Smooth muscle cell (in vitro differentiated cells): ENCODE measurements around the gene ARHGAP44. TPM values are rescaled to one million over a fixed set of nuclear protein-coding genes. Genes with fewer than 3 reads are reported as not detected.

Experiments
- DNase-seq: peaks from one replicate; lab custom pipeline; 2025; ENCODE audit not compliant: unreplicated experiment; lab: John Stamatoyannopoulos, UW
- H2AFZ ChIP-seq: fragments of 200-600 bp; sonication (generic); 2 replicates; pipeline ENCODE4 v1.6.0; 2016; ENCODE audit warnings: antibody characterized with exemption, low read depth, mild to moderate bottlenecking
- H3F3A ChIP-seq: fragments of 200-600 bp; sonication (generic); 2 replicates; pipeline ENCODE4 v1.6.0; 2017; ENCODE audit warnings: antibody characterized with exemption, low read depth
- H3K27ac ChIP-seq: fragments of 200-600 bp; sonication (generic); 2 replicates; pipeline ENCODE4 v1.5.1; 2016; ENCODE audit warnings: low read depth, mild to moderate bottlenecking
- H3K27me3 ChIP-seq: fragments of 200-600 bp; sonication (generic); 2 replicates; pipeline ENCODE4 v1.6.1; 2016; ENCODE audit warnings: low read depth, mild to moderate bottlenecking
- H3K36me3 ChIP-seq: fragments of 200-600 bp; sonication (generic); 2 replicates; pipeline ENCODE4 v1.5.1; 2016; ENCODE audit warnings: low read depth
- H3K4me1 ChIP-seq: fragments of 200-600 bp; sonication (generic); 2 replicates; pipeline ENCODE4 v1.5.1; 2016; ENCODE audit warnings: low read depth
- H3K4me2 ChIP-seq: fragments of 200-600 bp; sonication (generic); 2 replicates; pipeline ENCODE4 v1.6.0; 2016; ENCODE audit warnings: mild to moderate bottlenecking
- H3K4me3 ChIP-seq: fragments of 200-600 bp; sonication (generic); 2 replicates; pipeline ENCODE4 v1.5.1; 2016; ENCODE audit warnings: mild to moderate bottlenecking
- H3K79me2 ChIP-seq: fragments of 200-600 bp; sonication (generic); 2 replicates; pipeline ENCODE4 v1.6.0; 2016; ENCODE audit warnings: low read depth, mild to moderate bottlenecking
- H3K9ac ChIP-seq: fragments of 200-600 bp; sonication (generic); 2 replicates; pipeline ENCODE4 v1.6.0; 2016; ENCODE audit warnings: low read depth
- H3K9me3 ChIP-seq: fragments of 200-600 bp; sonication (generic); replicated peaks from 2 replicates; pipeline ENCODE4 v1.5.1; 2016; ENCODE audit warnings: low read depth
- H4K20me1 ChIP-seq: fragments of 200-600 bp; sonication (generic); 2 replicates; pipeline ENCODE4 v1.6.0; 2016; ENCODE audit warnings: low read depth
- CTCF ChIP-seq: fragments of 200-600 bp; sonication (generic); IDR thresholded peaks from 2 replicates; pipeline ENCODE4 v1.5.1; 2017; ENCODE audit warnings: borderline replicate concordance, mild to moderate bottlenecking, antibody characterized with exemption; ENCODE audit not compliant: insufficient read depth, poor library complexity, severe bottlenecking
- WGBS: methylation state at CpG from one replicate; pipeline ENCODE4 v1.1.7; 2016; ENCODE audit warnings: low lambda C conversion rate; 5-methylcytosine and 5-hydroxymethylcytosine counted together
- polyA plus RNA-seq: library from polyadenylated mRNA; unstranded; fragments of >200 nt; fragmentation: Nextera tagmentation; extraction: Ambion mirVana; gene quantifications from 2 replicates; pipeline ENCODE4 v1.2.1, GENCODE V29; 2016
- total RNA-seq: library from RNA; depleted of rRNA; stranded (reverse); fragments of >200 nt; gene quantifications from 2 replicates; pipeline ENCODE4 v1.2.3, GENCODE V29; 2014

The ARHGAP44 gene
- total and polyA plus RNA-seq, 2 experiments from 2014 or later: 1.3 to 2.0 TPM

GRCh38 chr17:12839042-12839441 lies 49.7 kb downstream of the ARHGAP44 start:
- no peaks in the 10 kb centered on the region for H3K36me3 ChIP-seq
- no peak overlapping the region for H3K4me2 ChIP-seq
- H3K4me3 ChIP-seq: no peak overlapping the region
- no peak overlapping the region for H3K27ac ChIP-seq
- no peaks in the 10 kb centered on the region for H3K4me1 ChIP-seq
- TF ChIP-seq CTCF: no peak
- H4K20me1 ChIP-seq: no peaks in the 10 kb centered on the region
- WGBS: 91% methylated on average over 2 of the region's 2 CpGs
- H3K9me3 ChIP-seq: no peaks in the 10 kb centered on the region
- no peaks in the 10 kb centered on the region for H3K27me3 ChIP-seq
- H2AFZ ChIP-seq: no peak overlapping the region
- no peaks in the 10 kb centered on the region for H3K79me2 ChIP-seq
- H3K9ac ChIP-seq: no peak overlapping the region
- DNase-seq: no peak
- no peaks in the 10 kb centered on the region for H3F3A ChIP-seq

- H4K20me1 ChIP-seq: no peaks in the 10 kb centered on the region
- no peak for TF ChIP-seq CTCF
- no peaks in the 10 kb centered on the region for H3K9me3 ChIP-seq
- no peak overlapping the region for H3K27ac ChIP-seq
- no peaks in the 10 kb centered on the region for H3K27me3 ChIP-seq
- DNase-seq: no peak
- no peak overlapping the region for H3K9ac ChIP-seq
- H3K4me3 ChIP-seq: no peak overlapping the region
- H3K4me1 ChIP-seq: no peaks in the 10 kb centered on the region
- no peak overlapping the region for H2AFZ ChIP-seq
- no peak overlapping the region for H3K4me2 ChIP-seq
- no peaks in the 10 kb centered on the region for H3K36me3 ChIP-seq
- H3F3A ChIP-seq: no peaks in the 10 kb centered on the region
- no peaks in the 10 kb centered on the region for H3K79me2 ChIP-seq
- 90% methylated on average over 4 of the region's 4 CpGs for WGBS
These were observed 53.6 kb downstream of the ARHGAP44 start for GRCh38 chr17:12842936-12843335.

- H3K4me2 ChIP-seq: no peak overlapping the region
- no peaks in the 10 kb centered on the region for H3K27me3 ChIP-seq
- TF ChIP-seq CTCF: no peak
- no peak overlapping the region for H3K9ac ChIP-seq
- H3K36me3 ChIP-seq: no peaks in the 10 kb centered on the region
- H3K4me3 ChIP-seq: no peak overlapping the region
- DNase-seq: no peak
- no peaks in the 10 kb centered on the region for H3K79me2 ChIP-seq
- no peak overlapping the region for H3K27ac ChIP-seq
- no peaks in the 10 kb centered on the region for H4K20me1 ChIP-seq
- no peaks in the 10 kb centered on the region for H3K9me3 ChIP-seq
- no peaks in the 10 kb centered on the region for H3F3A ChIP-seq
- no peaks in the 10 kb centered on the region for H3K4me1 ChIP-seq
- H2AFZ ChIP-seq: no peak overlapping the region
- 94% methylated on average over 9 of the region's 9 CpGs for WGBS
These were observed 61.7 kb downstream of the ARHGAP44 start for GRCh38 chr17:12850996-12851395.

DNA sequence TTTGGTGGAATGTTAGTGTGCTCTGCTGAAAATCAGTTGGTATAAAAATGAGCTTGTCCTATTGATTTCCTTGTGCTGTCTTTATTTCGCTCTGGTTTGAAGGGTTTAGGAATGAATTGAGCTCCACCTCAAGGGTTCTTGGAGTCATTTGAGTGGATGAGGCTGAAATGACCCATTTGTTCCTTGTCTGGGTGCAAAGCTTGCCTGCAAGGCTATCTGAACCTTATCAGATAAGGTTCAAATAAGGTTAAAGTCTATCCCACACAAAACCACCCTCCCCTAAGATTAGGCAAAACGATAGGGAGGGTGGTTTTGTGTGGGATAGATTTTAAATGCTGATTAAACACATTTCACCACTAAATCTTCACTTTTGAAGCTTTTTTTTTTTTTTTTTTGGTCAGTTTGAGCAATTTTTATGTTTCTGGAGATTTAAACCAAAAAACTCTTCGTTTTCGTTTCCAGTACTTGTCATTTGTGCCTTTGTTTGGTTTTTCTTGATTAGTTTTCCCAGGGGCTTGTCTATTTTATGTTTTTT lies 62.7 kb downstream of the ARHGAP44 start:
- TF ChIP-seq CTCF: no peak

More for the DNA sequence above, 62.7 kb downstream of the ARHGAP44 start:
- no peaks in the 10 kb centered on the region for H3K79me2 ChIP-seq
- H2AFZ ChIP-seq: no peak overlapping the region
- no peak overlapping the region for H3K27ac ChIP-seq
- no peak overlapping the region for H3K9ac ChIP-seq
- H3K36me3 ChIP-seq: no peaks in the 10 kb centered on the region
- H3K4me3 ChIP-seq: no peak overlapping the region
- no peak overlapping the region for H3K4me2 ChIP-seq
- no peak for DNase-seq
- WGBS: 81% methylated on average over 4 of the region's 4 CpGs
- no peaks in the 10 kb centered on the region for H3K9me3 ChIP-seq
- H3K27me3 ChIP-seq: no peaks in the 10 kb centered on the region
- H3F3A ChIP-seq: no peaks in the 10 kb centered on the region
- H3K4me1 ChIP-seq: no peaks in the 10 kb centered on the region
- H4K20me1 ChIP-seq: no peaks in the 10 kb centered on the region
